Measurements from ENCODE around the gene AGRP.

GRCh38 chr16:67482233-67482924 lies 968 bp downstream of the AGRP start:
- TF ChIP-seq CTCF (IDR thresholded peaks at IDR 0.05) (no peak), POLR2A (IDR thresholded peaks at IDR 0.05) (no peak)

Data from thyroid gland (tissue), 4 donors.